Mucosa of stomach (tissue), 1 donor: ENCODE data around the gene WBP2.
"Not testable (repeated sequence)": the region's sequence is repeated elsewhere in the genome, so short reads cannot be mapped to it uniquely, and the experiment has no call there.

Source experiments
- H3K27me3 ChIP-seq: one replicate; pipeline ENCODE4 v1.7.0; 2013; ENCODE audit warnings: mild to moderate bottlenecking, low read length; ENCODE audit not compliant: control insufficient read depth, insufficient read depth
- H3K36me3 ChIP-seq: one replicate; pipeline ENCODE4 v1.7.0; 2013; ENCODE audit warnings: low read length; ENCODE audit not compliant: control insufficient read depth, insufficient read depth
- H3K4me1 ChIP-seq: one replicate; pipeline ENCODE4 v1.7.0; 2013; ENCODE audit warnings: mild to moderate bottlenecking, low read length; ENCODE audit not compliant: control insufficient read depth, insufficient read depth
- H3K4me3 ChIP-seq: one replicate; pipeline ENCODE4 v1.7.0; 2013; ENCODE audit warnings: low read length
- H3K9ac ChIP-seq: one replicate; pipeline ENCODE4 v1.7.0; 2013; ENCODE audit warnings: mild to moderate bottlenecking, low read length, moderate library complexity
- H3K9me3 ChIP-seq: one replicate; pipeline ENCODE4 v1.7.0; 2013; ENCODE audit warnings: mild to moderate bottlenecking, low read length, moderate library complexity; ENCODE audit not compliant: control insufficient read depth
- donor health status: Pancreatic carcinoma.

WBP2 gene

DNA sequence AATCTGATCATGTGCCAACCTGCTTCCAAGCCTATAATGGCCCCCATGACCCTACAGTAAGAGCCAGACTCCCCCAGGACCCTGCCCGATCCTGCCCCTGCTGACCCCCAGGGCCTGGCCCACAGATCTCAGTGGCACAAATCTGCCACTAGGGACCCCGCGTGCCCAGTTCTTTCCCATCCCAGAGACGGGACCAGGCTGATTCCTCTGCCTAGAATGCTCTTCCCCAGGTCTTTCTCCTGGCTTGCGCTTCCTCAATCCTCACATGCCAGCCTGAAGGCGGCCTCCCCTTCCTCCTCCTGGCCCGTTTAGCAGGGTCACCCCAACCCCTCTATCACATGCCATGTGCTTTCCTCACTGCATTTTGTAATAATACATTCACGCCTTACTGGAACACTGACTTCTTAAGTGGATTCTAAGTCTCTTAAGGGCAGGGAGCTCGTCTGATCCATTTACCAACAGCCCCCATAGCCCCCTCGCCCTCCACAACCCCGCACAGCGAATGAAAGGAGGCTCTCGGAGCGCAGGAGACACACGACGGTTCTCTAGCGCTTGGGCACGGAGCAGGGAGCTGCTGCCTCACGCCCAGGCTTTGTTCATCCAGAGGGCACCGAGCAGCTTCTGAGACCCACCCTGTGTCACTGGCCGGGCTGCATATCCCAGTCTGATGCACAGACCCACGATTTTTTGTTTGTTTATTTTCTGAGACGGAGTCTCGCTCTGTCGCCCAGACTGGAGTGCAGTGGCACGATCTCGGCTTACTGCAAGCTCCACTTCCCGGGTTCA is 40.4 kb upstream of the WBP2 start:
- no peaks in the 10 kb centered on the region for H3K27me3 ChIP-seq
- no peaks in the 10 kb centered on the region for H3K36me3 ChIP-seq
- H3K4me1 ChIP-seq = peaks cover 29% of the 10 kb centered on the region
- H3K9ac ChIP-seq = peak overlapping the region; percentile 63
- no peaks in the 10 kb centered on the region for H3K9me3 ChIP-seq
- peak overlapping the region; percentile 20 for H3K4me3 ChIP-seq

DNA sequence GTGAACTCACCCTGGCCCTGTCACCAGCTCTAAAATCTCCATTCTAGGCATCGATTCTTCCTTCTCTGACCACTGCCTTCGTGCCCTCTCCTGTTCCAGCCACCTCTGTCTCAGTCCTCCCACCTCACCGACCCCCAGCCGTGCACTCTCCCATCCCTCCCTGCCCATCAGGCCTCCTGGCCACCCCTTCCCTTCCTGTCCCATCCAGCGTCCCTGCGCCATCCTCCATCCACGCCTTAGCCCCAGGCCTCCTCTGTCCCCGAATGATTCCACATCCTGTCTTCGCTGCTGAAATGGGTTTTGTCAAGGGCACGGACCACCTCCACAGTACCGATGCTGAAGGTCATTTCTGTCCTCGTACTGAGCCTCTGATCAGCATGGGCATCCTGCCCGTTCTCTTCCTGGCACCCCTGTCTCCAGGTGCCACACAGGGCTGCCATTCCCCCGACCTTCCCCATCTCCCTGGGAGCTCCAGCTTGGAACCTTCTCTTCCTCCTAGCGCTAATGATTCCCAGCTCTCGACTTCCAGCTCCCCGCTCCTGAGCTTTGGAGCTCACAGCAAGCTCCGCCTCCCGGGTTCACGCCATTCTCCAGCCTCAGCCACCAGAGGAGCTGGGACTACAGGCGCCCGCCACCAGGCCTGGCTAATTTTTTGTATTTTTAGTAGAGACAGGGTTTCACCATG is 39.1 kb upstream of the WBP2 start:
- H3K27me3 ChIP-seq = no peaks in the 10 kb centered on the region
- peak overlapping the region; percentile 8 for H3K9ac ChIP-seq
- no peak overlapping the region for H3K4me3 ChIP-seq
- H3K4me1 ChIP-seq = peaks cover 29% of the 10 kb centered on the region
- no peaks in the 10 kb centered on the region for H3K36me3 ChIP-seq
- no peaks in the 10 kb centered on the region for H3K9me3 ChIP-seq

DNA sequence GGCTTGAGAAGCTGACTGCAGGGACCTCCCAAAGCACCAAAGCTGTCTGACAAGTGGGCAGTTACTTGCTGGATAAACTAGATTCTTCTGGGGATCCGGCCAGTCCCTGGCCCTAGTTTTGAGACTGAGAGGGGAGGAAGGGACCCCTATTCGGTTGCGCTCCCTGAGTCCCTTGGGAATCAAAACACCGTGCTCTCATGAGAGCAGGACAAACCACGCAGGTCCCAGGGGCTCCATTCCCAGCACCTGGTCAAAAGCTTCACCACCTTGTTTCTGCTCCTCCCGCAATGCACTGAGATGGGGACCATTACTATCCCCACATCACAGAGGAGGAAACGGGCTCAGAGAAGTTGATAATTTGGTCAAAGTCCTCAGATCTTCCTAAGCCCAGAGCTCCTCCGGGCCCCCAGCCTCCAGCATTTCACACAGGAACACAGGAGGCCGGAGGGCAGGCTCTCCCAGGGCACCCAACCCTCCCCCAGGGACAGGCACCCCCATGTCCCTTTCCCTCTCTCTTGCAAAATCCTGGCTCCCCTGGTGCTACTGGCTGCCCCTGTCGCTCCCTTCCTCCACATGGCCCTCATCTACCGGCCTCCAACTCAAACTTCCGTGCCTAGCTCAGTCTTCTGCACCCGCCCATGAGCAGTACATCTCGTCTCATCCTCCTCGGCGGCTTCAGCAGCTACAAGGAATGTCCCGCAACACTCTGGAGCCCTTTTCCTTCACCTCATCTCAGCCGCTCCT is 38.3 kb upstream of the WBP2 start:
- H3K4me3 ChIP-seq = no peak overlapping the region
- H3K9ac ChIP-seq = peak overlapping the region; percentile 8
- no peaks in the 10 kb centered on the region for H3K27me3 ChIP-seq
- H3K9me3 ChIP-seq = no peaks in the 10 kb centered on the region
- peaks cover 29% of the 10 kb centered on the region for H3K4me1 ChIP-seq
- no peaks in the 10 kb centered on the region for H3K36me3 ChIP-seq

DNA sequence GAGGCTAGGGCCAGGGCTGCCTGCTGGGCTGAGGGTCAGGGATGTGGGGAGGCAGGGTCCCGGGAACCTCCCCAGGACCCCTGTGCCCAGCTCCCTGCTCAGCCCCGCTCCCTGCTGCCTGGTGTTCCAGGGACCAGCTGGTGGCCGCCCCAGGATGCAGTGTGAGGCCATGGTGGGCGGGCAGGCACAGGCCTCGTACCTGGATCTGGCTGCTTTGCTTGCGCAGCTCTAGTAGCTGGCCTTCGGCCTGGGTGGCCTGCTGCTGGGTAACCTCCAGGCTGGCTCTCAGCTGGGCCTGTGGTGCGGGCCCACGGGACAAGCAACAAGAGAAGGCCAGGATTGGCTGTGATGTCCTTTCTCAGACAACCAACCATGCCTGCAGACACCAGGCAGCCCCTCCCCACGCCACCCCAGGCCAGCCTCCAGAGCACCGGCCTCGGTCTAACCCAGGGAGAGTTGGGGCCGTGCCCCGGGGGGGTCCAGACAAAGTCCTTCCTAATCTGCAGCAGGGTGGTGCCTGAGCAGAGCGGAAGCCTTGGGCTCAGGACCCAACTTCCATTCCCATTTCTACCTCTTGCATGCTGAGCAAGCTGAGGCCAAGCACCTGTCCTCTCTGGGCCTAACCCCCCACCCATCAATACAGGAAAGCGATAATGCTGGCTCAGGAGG is 37.6 kb upstream of the WBP2 start:
- Histone ChIP-seq H3K36me3 (no peaks in the 10 kb centered on the region), H3K4me1 (peaks cover 28% of the 10 kb centered on the region), H3K9me3 (no peaks in the 10 kb centered on the region), H3K27me3 (no peaks in the 10 kb centered on the region), H3K4me3 (no peak overlapping the region), H3K9ac (no peak overlapping the region)

DNA sequence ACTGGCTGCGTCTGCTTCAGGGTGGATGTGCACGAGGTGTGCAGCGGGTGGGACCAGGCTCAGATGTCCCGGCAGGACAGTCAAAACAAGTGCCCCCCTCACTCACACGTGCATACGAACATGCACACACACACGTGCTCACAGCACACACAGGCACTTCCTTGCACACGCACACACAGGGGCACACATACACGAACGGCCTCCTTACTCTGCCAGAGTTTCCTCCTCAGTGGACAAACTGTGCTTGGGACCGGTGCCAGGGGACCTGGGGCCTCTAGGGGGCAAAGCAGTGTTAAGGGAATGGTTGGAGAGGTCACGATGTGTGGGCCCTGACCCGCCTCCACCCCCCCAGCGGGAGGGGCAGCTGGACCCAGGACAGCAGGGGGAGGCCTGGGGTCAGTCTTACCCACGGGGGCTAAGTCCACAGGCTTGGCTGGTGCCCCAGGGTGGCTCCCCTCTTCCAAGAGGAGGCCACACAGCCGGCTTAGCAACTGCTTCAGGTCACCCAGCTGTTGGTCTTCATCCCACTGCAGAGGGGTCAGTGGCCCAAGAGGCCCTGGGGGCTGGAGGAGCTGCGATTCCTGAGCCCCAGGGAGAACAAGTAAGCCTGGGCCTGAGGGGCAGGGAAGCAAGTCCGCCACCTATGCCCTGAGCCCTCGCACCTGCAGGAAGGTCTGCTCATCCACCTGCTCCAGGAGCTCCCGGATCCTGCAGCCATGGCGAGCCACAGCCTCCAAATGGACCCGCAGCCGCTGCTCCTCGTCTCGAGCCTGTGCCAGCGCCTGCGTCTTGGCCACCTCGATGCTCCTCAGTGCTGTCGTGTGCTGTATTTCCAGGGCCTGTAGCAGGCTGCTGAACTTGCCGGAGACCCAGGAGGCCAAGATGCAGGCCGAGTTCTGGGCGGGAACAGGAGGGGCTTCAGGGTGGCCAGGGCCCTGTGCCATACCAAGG is 36.7 kb upstream of the WBP2 start:
- H3K9me3 ChIP-seq = no peaks in the 10 kb centered on the region
- no peaks in the 10 kb centered on the region for H3K27me3 ChIP-seq
- no peak overlapping the region for H3K4me3 ChIP-seq
- H3K36me3 ChIP-seq = no peaks in the 10 kb centered on the region
- no peak overlapping the region for H3K9ac ChIP-seq
- peaks cover 20% of the 10 kb centered on the region for H3K4me1 ChIP-seq

DNA sequence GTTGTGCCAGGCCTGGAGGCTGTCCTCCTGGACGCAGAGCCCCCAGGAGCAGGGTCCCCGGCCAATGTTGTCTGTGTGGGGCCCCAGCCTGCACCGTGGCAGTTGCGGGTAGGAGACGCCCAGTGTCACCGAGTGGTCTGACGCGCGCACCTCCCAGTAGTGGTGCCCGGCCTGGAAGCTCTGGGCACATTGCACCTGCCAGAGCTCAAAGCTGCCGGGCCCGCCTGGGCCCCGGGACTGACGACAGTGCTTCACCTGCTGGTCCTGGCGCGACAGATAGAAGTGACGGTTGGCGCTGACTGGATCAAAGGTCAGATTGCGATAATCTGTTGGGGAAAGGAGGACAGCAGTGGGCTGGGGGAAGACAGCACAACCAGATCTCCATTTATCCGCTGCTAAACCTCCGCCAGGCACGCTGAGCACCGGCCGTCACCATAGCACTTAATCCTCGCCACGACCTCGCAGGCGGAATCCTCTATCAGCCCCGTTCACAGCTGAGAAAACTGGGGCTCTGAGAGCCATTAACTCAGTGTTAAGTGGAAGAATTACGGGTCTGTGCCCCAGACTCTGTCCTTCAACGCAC is 36.0 kb upstream of the WBP2 start:
- no peak overlapping the region for H3K4me3 ChIP-seq
- H3K27me3 ChIP-seq = no peaks in the 10 kb centered on the region
- H3K36me3 ChIP-seq = no peaks in the 10 kb centered on the region
- no peak overlapping the region for H3K9ac ChIP-seq
- no peaks in the 10 kb centered on the region for H3K9me3 ChIP-seq
- H3K4me1 ChIP-seq = peaks cover 20% of the 10 kb centered on the region

DNA sequence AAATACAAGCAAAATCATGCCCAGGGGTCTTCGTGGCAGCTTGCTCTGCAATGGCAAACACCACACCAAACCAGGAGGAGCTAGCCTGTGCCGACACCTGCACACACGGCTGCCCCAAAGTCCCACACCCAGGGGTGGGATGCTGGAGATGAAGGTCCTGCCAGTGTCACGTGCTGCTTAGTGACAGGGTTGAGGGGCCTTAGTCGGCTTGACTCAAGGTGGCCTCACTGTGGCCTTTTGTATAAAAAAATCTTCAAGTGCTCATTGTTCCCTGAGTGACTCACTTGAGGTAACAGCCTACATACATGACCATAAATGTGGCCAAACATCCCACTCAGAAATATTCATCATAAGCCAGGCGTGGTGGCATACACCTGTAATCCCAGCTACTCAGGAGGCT is 34.3 kb upstream of the WBP2 start:
- Histone ChIP-seq H3K9me3 (no peaks in the 10 kb centered on the region), H3K9ac (no peak overlapping the region), H3K27me3 (no peaks in the 10 kb centered on the region), H3K36me3 (no peaks in the 10 kb centered on the region), H3K4me3 (no peak overlapping the region), H3K4me1 (peaks cover 5% of the 10 kb centered on the region)

DNA sequence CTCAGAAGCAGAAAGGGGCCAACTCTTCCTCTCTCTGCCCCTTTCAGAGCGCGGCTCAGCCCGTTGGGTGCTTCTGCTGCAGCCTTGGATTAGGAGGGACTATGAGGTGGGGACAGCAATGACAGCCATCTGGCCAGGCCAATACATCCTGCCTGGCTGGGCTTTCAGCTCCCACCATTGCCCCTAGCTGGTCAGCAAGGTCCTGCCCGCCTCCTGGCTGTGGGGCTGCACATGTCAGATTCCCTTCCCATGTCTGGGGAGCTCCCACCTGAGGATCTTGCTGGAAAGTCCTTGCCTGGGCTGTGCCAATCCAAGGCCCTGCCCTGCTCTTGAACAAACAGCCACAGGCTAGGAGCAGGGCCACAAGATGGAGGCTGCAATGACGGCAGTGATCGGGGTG is 33.3 kb upstream of the WBP2 start:
- H3K4me3 ChIP-seq = no peak overlapping the region
- no peaks in the 10 kb centered on the region for H3K36me3 ChIP-seq

DNA sequence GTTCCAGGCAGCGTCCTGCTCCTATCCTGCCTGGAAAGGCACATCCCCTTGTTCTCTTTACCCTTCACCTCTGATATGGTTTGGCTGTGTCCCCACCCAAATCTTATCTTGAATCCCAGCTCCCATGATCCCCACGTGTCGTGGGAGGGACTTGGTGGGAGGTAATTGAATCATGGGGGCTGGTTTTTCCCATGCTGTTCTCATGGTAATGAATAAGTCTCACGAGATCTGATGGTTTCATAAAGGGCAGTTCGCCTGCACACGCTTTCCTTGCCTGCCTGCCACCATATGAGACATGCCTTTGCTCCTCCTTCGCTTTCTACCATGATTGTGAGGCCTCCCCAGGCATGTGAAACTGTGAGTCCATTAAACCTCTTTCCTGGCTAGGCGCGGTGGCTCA is 30.7 kb upstream of the WBP2 start:
- H3K36me3 ChIP-seq, H3K9ac ChIP-seq, H3K4me3 ChIP-seq, H3K9me3 ChIP-seq, H3K27me3 ChIP-seq: not testable (repeated sequence)
- peaks cover 10% of the 10 kb centered on the region for H3K4me1 ChIP-seq

More for the DNA sequence above, 33.3 kb upstream of the WBP2 start:
- Histone ChIP-seq H3K9me3 (no peaks in the 10 kb centered on the region), H3K9ac (no peak overlapping the region), H3K4me1 (no peaks in the 10 kb centered on the region), H3K27me3 (no peaks in the 10 kb centered on the region)

DNA sequence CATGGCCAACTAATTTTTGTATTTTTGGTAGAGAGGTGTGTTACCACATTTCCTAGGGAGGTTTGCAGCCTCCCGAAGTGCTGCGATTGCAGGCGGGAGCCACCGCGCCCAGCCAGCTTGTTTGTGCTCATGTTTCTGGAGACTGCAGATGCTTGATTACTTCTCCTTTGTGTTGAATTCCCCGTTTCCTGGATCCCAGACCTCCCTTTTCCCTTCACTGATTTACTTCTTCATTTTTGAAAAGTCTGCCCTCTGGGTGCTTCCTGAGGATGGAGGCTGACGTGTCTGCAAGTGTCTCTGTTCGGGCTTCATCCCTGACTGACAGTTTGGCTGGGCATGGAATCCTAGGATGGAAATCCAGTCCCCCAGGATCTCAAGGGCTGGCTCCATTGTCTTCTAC is 30.3 kb upstream of the WBP2 start:
- no peak overlapping the region for H3K4me3 ChIP-seq
- H3K27me3 ChIP-seq = no peaks in the 10 kb centered on the region

More for the DNA sequence above, 30.3 kb upstream of the WBP2 start:
- no peaks in the 10 kb centered on the region for H3K9me3 ChIP-seq
- H3K4me1 ChIP-seq = peaks cover 10% of the 10 kb centered on the region
- H3K36me3 ChIP-seq = no peaks in the 10 kb centered on the region
- H3K9ac ChIP-seq = no peak overlapping the region
